NCI-H524 (cell line): ENCODE data around the gene NDUFA12.
A peak's percentile ranks its signal among the peaks of the same experiment; 100 is the strongest.
"Not testable (repeated sequence)": the region's sequence is repeated elsewhere in the genome, so short reads cannot be mapped to it uniquely, and the experiment has no call there.

Experiments used
- DNase-seq, 2 experiments: peaks; one replicate each; lab custom pipeline; 2025; lab: John Stamatoyannopoulos, UW

Gene NDUFA12

GRCh38 chr12:95003213-95003920, at the start of gene NDUFA12:
NDUFA12 (minus strand) TSS chr12:95003697; CDS start chr12:95003680, 17 bp downstream.
- DNase-seq, result peak; percentile 81 to 95

DNA sequence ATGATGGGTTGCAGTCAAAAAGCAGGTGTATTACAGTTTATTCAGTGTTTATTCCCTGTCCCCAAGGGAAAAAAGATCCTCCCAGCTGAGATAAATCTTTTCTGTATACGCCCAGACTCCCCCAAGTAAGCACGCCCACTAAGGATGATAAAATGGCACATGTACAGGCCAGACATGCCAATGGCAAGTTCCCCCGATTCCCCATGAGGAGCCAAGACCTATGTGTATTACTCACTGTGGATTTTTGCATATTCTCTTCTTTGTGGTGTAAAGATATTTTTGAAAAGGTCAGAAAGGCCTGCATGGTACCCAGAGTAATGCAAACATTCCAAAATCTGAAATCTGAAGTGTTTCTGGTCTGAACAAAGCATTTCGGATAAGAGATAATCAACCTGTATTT, 47.7 kb upstream of the NDUFA12 start:
- DNase-seq, result no peak

DNA sequence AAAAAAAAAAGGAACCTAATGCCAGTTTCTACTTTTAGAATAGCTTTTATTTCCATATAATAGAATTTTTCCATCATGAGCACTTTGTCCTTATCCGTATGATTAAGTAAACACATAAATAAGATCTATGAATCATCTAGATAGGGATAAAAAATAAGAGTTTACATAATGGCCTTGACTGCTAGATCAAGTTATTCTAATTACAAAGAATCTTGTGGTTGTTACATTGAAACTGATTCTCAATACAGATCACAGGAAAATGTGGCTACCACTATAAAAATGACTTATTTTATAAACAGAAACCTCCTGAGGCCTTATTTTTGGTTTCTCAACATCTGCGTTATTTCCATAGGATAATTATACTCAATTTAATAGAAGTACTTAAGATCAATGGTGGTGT, 34.4 kb upstream of the NDUFA12 start:
- DNase-seq, result no peak

- DNase-seq, result no peak
Measured at GRCh38 chr12:95034750-95035149, 31.3 kb upstream of the NDUFA12 start.

DNA sequence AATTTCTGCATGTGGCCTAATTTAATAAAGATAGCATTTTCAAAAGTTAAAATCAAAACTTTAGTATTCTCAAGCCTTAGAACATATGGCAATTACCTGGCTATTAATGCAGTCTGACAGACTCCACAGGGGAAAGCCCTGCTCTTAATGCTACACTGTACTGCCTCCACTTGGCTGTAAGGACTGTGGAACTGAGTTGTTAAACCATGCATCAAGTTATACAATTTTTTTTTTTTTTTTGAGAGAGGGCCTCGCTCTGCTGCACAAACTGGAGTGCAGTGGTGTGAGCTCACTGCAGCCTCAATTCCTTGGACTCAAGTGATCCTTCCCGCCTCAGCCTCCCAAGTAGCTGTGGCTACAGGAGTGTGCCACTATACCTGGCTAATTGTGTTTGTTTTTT, 19.0 kb upstream of the NDUFA12 start:
- no peak for DNase-seq

DNA sequence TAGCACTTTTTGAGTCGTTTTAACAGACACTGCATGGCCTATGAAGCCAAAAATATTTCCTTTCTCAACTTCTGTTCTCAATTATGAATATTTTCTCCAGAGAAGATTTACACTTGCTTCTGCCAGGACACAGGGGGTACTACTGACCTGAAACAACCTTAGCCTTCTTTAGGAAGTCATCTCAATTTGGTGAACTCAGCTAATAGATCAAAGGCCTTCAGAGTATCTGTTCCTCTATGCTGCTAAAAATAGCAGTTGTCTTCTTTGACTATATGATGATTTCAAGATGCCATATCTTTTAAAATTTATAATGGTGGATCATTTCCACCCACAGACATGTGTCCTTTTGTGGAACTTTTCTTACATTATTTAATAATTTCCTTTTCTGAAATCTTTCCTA, 14.0 kb upstream of the NDUFA12 start:
- DNase-seq, result no peak

DNA sequence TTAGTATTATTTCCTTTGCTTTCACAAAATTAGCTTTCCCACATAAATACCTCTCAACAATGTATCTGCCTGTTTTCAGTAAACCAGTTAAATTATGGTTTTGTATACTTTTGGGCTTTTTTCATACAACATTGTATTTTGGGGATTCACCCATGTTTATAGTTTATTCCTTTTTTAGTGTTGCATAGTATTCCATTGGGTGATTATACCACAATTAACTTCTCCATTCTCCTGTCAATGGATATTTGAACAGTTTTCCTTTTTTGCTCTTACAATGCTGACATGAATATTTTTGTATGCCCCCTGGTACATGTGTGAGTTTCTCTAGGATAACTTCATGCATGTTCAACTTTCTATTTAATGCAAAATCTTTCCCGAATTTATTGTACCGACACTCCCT, 12.6 kb upstream of the NDUFA12 start:
- no peak for DNase-seq

- DNase-seq, result no peak
Measured at GRCh38 chr12:95014554-95014953, 11.1 kb upstream of the NDUFA12 start.

GRCh38 chr12:95006206-95006605, 2.7 kb upstream of the NDUFA12 start:
- no peak for DNase-seq

GRCh38 chr12:95004610-95005009, 1.1 kb upstream of the NDUFA12 start:
- DNase-seq, result no peak

- DNase-seq, result no peak
Measured at GRCh38 chr12:95003921-95004272, 400 bp upstream of the NDUFA12 start.

DNA sequence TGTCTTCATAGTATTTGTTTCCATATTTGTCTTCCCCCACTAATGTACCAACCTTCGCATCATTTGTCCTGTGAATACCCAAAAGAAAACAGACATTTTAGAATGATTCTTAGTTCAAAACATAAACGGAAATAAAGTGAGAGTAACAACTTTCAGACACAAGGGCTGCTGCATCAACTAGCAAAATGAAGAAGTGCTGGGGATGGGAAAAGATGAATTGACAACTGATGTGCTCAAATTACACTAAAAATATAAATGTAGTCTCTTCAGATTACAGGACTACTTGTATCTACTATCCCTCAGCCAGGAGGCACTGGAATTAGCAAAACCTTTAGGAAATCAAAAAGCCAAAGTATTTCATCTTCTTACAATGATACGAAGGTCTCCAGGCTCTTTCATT, 743 bp downstream of the NDUFA12 start:
- DNase-seq, result no peak

DNA sequence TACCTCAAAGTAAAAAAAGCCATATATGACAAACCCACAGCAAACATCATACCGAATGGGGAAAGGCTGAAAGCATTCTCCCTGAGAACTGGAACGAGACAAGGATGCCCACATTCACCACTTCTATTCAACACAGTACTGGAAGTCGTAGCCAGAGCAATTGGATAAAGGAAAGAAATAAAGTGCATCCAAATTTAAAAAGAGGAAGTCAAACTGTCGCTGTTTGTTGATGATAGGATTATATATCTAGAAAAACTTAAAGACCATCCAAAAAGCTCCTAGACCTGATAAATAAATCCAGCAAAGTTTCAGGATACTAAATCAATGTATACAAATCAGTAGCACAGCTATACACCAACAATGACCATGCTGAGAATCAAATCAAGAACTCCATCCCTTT, 5.2 kb downstream of the NDUFA12 start:
- DNase-seq, result no peak

DNA sequence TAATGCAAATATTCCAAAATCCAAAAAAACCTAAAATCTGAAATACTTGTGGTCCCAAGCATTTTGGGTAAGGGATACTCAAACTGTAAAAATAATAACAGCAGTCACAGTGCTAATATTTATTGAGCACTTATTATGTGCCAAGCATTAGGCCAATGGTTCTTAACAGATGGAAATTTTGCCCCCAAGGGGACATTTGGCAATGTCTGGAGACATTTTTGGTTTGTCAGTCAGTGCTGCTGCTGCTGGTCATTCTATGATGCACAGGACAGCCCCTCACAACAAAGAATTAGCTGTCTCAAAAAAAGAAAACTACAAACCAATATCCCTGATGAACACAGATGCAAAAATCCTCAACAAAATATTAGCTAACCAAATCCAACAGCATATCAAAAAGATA, 5.8 kb downstream of the NDUFA12 start:
- no peak for DNase-seq

DNA sequence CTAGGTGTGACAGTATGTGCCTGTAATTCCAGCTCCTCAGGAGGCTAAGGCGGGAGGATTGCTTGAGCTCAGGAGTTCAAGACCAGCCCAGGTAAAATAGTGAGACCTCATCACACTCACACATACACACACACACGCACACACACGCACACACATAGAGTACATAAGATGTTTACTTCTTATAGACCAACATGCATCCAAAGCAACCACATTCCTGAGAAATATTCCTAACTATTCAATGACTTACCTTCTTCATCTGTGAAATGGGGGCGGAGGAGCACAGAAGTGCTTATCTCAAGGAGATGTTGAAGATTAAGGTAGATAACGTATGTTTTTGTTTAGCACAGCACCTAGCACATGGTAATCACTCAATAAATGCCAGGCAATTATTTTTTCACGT, 6.4 kb downstream of the NDUFA12 start:
- no peak for DNase-seq

DNA sequence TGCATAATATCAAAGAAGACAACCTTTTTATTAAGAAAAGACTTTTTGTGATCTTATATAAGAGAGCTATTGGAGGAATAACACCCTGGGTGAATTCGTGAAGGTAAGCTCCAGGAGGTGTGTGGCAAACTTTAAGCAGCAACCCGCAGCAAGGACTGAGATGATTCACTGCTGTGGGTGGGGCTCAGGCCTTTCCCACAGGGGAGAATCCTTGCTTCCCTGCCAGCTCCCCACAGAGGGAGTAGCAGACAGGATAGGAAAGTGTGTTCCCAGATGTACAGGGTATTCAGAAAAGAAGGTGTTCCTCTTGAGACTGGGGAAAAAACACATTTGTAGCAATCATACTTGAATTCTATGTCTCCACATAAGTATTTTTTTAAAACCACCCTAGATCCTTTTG, 9.2 kb downstream of the NDUFA12 start:
- no peak for DNase-seq

GRCh38 chr12:94993855-94994254, 9.6 kb downstream of the NDUFA12 start:
- DNase-seq, result not testable (repeated sequence)

DNA sequence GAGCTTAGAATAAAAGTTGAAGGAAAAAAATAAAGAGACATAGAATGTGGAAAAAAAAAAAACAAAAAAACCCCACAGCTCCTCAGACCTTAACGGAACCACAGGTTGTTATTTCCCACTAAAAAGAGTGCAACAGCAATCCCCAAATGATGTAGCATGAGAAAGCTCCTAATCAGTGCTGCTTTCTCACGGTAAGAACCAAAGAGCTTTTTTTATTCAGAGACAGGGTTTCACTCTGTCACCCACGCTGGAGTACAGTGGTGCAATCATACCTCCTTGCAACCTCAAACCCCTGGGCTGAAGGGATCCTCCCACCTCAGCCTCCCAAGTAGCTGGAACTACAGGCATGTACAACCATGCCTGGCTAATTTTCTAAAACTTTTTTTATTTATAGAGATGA, 13.3 kb downstream of the NDUFA12 start:
- DNase-seq, result no peak

GRCh38 chr12:94988471-94988870, 15.0 kb downstream of the NDUFA12 start:
- DNase-seq, result no peak

DNA sequence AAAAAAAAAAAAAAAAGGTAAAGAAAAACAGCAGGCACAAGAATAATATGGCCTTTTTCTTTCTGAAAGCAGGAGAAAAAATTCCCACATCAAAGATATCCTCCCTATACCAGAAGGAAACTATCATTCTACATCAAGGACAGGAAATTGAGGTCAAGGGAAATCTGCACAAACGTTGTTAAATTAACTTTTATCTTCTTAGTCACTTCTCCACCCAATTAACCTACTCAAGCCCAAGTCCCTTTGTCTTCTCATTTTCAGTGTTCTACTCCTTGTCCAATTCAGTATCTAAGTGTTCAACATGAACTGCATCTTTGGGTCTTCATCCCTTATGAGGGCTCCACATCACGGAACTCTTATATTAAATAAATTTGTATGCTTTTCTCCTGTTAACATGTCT, 15.7 kb downstream of the NDUFA12 start:
- DNase-seq, result no peak

- no peak for DNase-seq
Measured at GRCh38 chr12:94987076-94987669, 16.3 kb downstream of the NDUFA12 start.

DNA sequence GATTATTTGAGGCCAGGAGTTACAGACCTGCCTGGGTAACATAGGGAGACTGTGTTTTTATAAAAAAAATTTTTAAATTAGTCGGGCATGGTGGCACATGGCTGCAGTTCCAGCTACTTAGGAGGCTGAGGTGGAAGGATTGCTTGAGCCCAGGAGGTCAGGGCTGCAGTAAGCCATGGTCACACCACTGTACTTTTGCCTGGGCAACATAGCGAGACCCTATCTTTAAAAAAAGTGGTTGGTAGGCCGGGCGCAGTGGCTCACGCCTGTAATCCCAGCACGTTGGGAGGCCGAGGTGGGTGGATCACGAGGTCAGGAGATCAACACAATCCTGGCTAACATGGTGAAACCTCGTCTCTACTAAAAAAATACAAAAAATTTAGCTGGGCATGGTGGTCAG, 18.4 kb downstream of the NDUFA12 start:
- not testable (repeated sequence) for DNase-seq

DNA sequence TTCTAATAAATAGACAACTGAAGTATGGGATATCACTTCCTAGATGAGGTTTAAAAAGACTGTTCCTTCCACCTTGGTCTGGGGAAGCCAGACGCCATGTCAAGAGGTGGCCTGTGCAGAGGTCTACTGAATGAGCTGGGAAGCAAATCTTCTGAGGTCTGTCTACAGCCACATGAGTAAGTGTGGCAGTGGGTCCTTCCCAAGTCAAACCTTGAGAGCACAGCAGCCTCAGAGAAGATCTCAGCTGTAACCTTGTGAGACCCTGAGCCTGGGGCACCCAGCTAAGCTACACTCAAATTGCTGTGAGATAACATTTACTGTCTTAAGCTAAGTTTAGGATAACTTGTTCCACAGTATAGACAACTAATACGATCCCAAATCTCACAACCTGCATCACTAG, 20.2 kb downstream of the NDUFA12 start:
- DNase-seq, result no peak

DNA sequence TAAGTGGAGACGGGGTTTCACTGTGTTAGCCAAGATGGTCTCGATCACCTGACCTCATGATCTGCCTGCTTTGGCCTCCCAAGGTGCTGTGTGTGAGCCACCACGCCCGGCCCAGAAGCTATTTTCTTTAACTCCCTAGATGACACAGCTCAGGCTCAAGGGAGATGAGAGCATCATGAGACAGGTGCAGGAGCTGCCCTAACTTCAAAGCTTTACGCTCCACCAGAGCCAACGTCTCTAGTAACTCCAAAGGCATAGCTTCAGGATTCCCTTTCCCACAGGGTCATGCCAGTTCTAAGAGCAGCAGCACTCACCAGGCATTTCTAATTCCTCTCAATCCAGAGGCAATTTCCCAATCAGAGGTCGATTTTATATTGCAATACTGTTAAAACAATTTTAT, 21.0 kb downstream of the NDUFA12 start:
- DNase-seq, result no peak
